Mesenchymal stem cell (in vitro differentiated cells and primary cell): ENCODE results near the gene SPARCL1.
A peak's percentile ranks its signal among the peaks of the same experiment; 100 is the strongest.

Experiments
- DNase-seq: peaks from one replicate; pipeline ENCODE4 v3.0.0-alpha.2; 2013
- H2AFZ ChIP-seq: one replicate; pipeline ENCODE4 v1.6.1; 2013; ENCODE audit warnings: low read depth, mild to moderate bottlenecking, control low read depth, inconsistent platforms, low read length, moderate library complexity
- H2AK5ac ChIP-seq: 2 replicates; pipeline ENCODE4 v1.6.1; 2013; ENCODE audit warnings: low read length, moderate library complexity, mild to moderate bottlenecking, inconsistent platforms; ENCODE audit not compliant: severe bottlenecking
- H2BK120ac ChIP-seq: one replicate; pipeline ENCODE4 v1.6.1; 2013; ENCODE audit warnings: low read depth, mild to moderate bottlenecking, inconsistent platforms, low read length, moderate library complexity
- H2BK12ac ChIP-seq, 2 experiments: one replicate each; pipeline ENCODE4 v1.6.1; 2013; ENCODE audit warnings: inconsistent platforms in 2 of 2, low read length in 2 of 2, mild to moderate bottlenecking in 2 of 2, moderate library complexity in 2 of 2, control low read depth in 1 of 2
- H2BK15ac ChIP-seq: one replicate; pipeline ENCODE4 v1.6.1; 2013; ENCODE audit warnings: mild to moderate bottlenecking, low read depth, inconsistent platforms; ENCODE audit not compliant: poor library complexity, severe bottlenecking
- H2BK5ac ChIP-seq: 2 replicates; pipeline ENCODE4 v1.6.1; 2013; ENCODE audit warnings: low read depth, mild to moderate bottlenecking, low read length, control low read depth, inconsistent platforms; ENCODE audit not compliant: poor library complexity, severe bottlenecking
- H3K14ac ChIP-seq, 2 experiments: one replicate each; pipeline ENCODE4 v1.6.1; 2013; ENCODE audit warnings: inconsistent platforms in 2 of 2, low read length in 2 of 2, control low read depth in 1 of 2, mild to moderate bottlenecking in 1 of 2, moderate library complexity in 1 of 2
- H3K18ac ChIP-seq, 2 experiments: one replicate each; pipeline ENCODE4 v1.6.1; 2013; ENCODE audit warnings: inconsistent platforms in 2 of 2, low read length in 2 of 2, control low read depth in 1 of 2, low read depth in 1 of 2, mild to moderate bottlenecking in 1 of 2
- H3K23ac ChIP-seq, 2 experiments: one replicate each; pipeline ENCODE4 v1.6.1; 2013; ENCODE audit warnings: inconsistent platforms in 2 of 2, low read length in 2 of 2, mild to moderate bottlenecking in 2 of 2, moderate library complexity in 2 of 2, control low read depth in 1 of 2
- H3K27ac ChIP-seq: 2 replicates; pipeline ENCODE4 v1.5.1; 2013; ENCODE audit warnings: mild to moderate bottlenecking, moderate library complexity, low read length, control low read depth, inconsistent platforms; ENCODE audit not compliant: poor library complexity, severe bottlenecking
- H3K27me3 ChIP-seq, 2 experiments: 2 replicates each; pipeline versions ENCODE4 v1.6.1 to v1.7.0; 2013; ENCODE audit warnings: low read length in 2 of 2, mild to moderate bottlenecking in 2 of 2, moderate library complexity in 2 of 2, control low read depth in 1 of 2, inconsistent platforms in 1 of 2; ENCODE audit not compliant: control insufficient read depth in 1 of 2, insufficient read depth in 1 of 2
- H3K36me3 ChIP-seq, 2 experiments: 2 replicates each; pipeline versions ENCODE4 v1.6.1 to v1.7.0; 2013; ENCODE audit warnings: low read length in 2 of 2, control low read depth in 1 of 2, inconsistent platforms in 1 of 2, low read depth in 1 of 2, mild to moderate bottlenecking in 1 of 2; ENCODE audit not compliant: insufficient read depth in 2 of 2, control insufficient read depth in 1 of 2
- H3K4ac ChIP-seq, 2 experiments: one replicate each; pipeline ENCODE4 v1.6.1; 2013; ENCODE audit warnings: inconsistent platforms in 2 of 2, low read length in 2 of 2, mild to moderate bottlenecking in 2 of 2, moderate library complexity in 2 of 2, control low read depth in 1 of 2, low read depth in 1 of 2
- H3K4me1 ChIP-seq: 2 replicates; pipeline ENCODE4 v1.6.1; 2013; ENCODE audit warnings: low read depth, low read length, control low read depth; ENCODE audit not compliant: control insufficient read depth, insufficient read depth
- H3K4me2 ChIP-seq: 2 replicates; pipeline ENCODE4 v1.6.1; 2013; ENCODE audit warnings: low read length, mild to moderate bottlenecking, inconsistent platforms; ENCODE audit not compliant: poor library complexity, severe bottlenecking
- H3K4me3 ChIP-seq, 2 experiments: 2 replicates each; pipeline versions ENCODE4 v1.5.1 to v1.7.0; 2013; ENCODE audit warnings: low read length in 2 of 2, mild to moderate bottlenecking in 2 of 2, control low read depth in 1 of 2, low read depth in 1 of 2; ENCODE audit not compliant: insufficient read depth in 1 of 2
- H3K79me1 ChIP-seq: replicated peaks from 2 replicates; pipeline ENCODE4 v1.6.1; 2013; ENCODE audit warnings: mild to moderate bottlenecking, control low read depth, low read length, inconsistent platforms; ENCODE audit not compliant: poor library complexity, severe bottlenecking
- H3K9ac ChIP-seq: 2 replicates; pipeline ENCODE4 v1.7.0; 2013; ENCODE audit warnings: mild to moderate bottlenecking, low read length, moderate library complexity
- H3K9me3 ChIP-seq: 2 replicates; pipeline ENCODE4 v1.7.0; 2013; ENCODE audit warnings: mild to moderate bottlenecking, low read length; ENCODE audit not compliant: control insufficient read depth
- H4K8ac ChIP-seq: one replicate; pipeline ENCODE4 v1.6.1; 2013; ENCODE audit warnings: inconsistent platforms, mild to moderate bottlenecking, low read length, moderate library complexity
- H4K91ac ChIP-seq: one replicate; pipeline ENCODE4 v1.6.1; 2013; ENCODE audit warnings: mild to moderate bottlenecking, low read length, inconsistent platforms
- WGBS: methylation state at CpG from one replicate; pipeline ENCODE4 v1.1.7; 2013; ENCODE audit warnings: mixed read lengths; 5-methylcytosine and 5-hydroxymethylcytosine counted together

SPARCL1 gene

DNA sequence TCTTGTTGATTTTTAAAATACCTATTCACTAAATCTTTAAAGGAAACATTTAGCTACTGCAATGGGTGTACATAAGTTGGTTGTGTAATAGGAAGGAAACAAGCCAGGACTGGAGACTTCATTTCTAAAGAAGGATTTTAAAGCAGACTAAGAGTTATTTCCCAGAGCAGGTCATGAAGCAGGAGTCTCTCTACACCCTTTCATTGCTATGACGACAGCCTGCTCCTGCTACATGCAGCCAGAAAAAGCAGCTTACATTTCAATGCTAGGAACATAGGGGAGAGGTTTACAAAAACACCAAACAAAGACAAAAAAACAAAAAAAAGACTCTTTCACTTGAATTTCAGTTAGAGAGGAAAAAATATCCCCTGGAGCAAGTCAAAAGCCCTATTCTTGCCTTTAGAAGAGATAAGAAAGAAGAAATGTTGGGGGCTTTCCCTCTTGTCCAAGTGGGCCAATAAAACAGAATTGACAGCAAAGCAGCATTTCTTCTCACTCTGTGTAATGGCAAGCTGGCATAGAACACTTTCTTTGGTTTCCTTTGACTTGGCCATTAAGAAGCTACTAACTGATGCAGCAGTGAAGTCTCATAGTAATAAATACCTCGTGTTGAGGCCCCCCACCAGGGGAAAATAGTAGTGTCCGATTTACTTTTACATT, 3.4 kb downstream of the SPARCL1 start:
- 62% methylated on average over 2 of the region's 3 CpGs for WGBS
- no peak overlapping the region for H3K4me3 ChIP-seq
- no peak overlapping the region for H3K14ac ChIP-seq
- H3K4ac ChIP-seq: no peak overlapping the region
- no peaks in the 10 kb centered on the region for H3K79me1 ChIP-seq
- no peak overlapping the region for H3K18ac ChIP-seq
- no peak overlapping the region for H3K23ac ChIP-seq
- no peaks in the 10 kb centered on the region for H3K36me3 ChIP-seq
- H3K9me3 ChIP-seq: no peaks in the 10 kb centered on the region
- DNase-seq: peak; percentile 30
- no peak overlapping the region for H2BK12ac ChIP-seq
- no peaks in the 10 kb centered on the region for H3K27me3 ChIP-seq
- H2BK120ac ChIP-seq: no peak overlapping the region
- no peak overlapping the region for H3K27ac ChIP-seq
- no peak overlapping the region for H2AFZ ChIP-seq
- H2AK5ac ChIP-seq: no peak overlapping the region
- H4K8ac ChIP-seq: no peak overlapping the region
- no peak overlapping the region for H2BK5ac ChIP-seq
- H3K9ac ChIP-seq: no peak overlapping the region
- no peak overlapping the region for H4K91ac ChIP-seq
- H2BK15ac ChIP-seq: no peak overlapping the region
- no peak overlapping the region for H3K4me2 ChIP-seq
- no peaks in the 10 kb centered on the region for H3K4me1 ChIP-seq

GRCh38 chr4:87524456-87524855, 4.7 kb downstream of the SPARCL1 start:
- no peak overlapping the region for H2AFZ ChIP-seq
- no peak overlapping the region for H4K91ac ChIP-seq
- H3K14ac ChIP-seq: no peak overlapping the region
- no peak overlapping the region for H2AK5ac ChIP-seq
- H3K27me3 ChIP-seq: no peaks in the 10 kb centered on the region
- H3K27ac ChIP-seq: no peak overlapping the region
- no peak overlapping the region for H3K4me3 ChIP-seq
- no peak overlapping the region for H3K4ac ChIP-seq
- no peak overlapping the region for H3K9ac ChIP-seq
- no peak overlapping the region for H3K4me2 ChIP-seq
- 100% methylated on average over 1 of the region's 2 CpGs for WGBS
- H4K8ac ChIP-seq: no peak overlapping the region
- no peak for DNase-seq
- no peak overlapping the region for H3K23ac ChIP-seq
- H3K4me1 ChIP-seq: no peaks in the 10 kb centered on the region
- no peak overlapping the region for H2BK5ac ChIP-seq
- H3K36me3 ChIP-seq: no peaks in the 10 kb centered on the region
- H2BK15ac ChIP-seq: no peak overlapping the region
- no peak overlapping the region for H2BK12ac ChIP-seq
- H3K79me1 ChIP-seq: no peaks in the 10 kb centered on the region
- H3K9me3 ChIP-seq: no peaks in the 10 kb centered on the region
- no peak overlapping the region for H3K18ac ChIP-seq
- no peak overlapping the region for H2BK120ac ChIP-seq

GRCh38 chr4:87523307-87523706, 5.9 kb downstream of the SPARCL1 start:
- H3K4ac ChIP-seq: no peak overlapping the region
- DNase-seq: no peak
- WGBS: 79% methylated on average over 4 of the region's 4 CpGs

GRCh38 chr4:87521757-87522374, 7.3 kb downstream of the SPARCL1 start:
- H3K9me3 ChIP-seq: no peaks in the 10 kb centered on the region
- H2BK15ac ChIP-seq: no peak overlapping the region
- H3K79me1 ChIP-seq: no peaks in the 10 kb centered on the region
- no peak overlapping the region for H3K4me3 ChIP-seq
- no peak overlapping the region for H3K9ac ChIP-seq
- H3K4ac ChIP-seq: no peak overlapping the region
- H4K91ac ChIP-seq: no peak overlapping the region
- H2BK120ac ChIP-seq: no peak overlapping the region
- H3K27me3 ChIP-seq: no peaks in the 10 kb centered on the region
- no peak overlapping the region for H3K14ac ChIP-seq
- H2BK12ac ChIP-seq: no peak overlapping the region
- no peak overlapping the region for H4K8ac ChIP-seq
- WGBS: 24% methylated on average over 2 of the region's 3 CpGs
- no peaks in the 10 kb centered on the region for H3K36me3 ChIP-seq
- no peak overlapping the region for H3K27ac ChIP-seq
- no peak overlapping the region for H3K23ac ChIP-seq
- no peak overlapping the region for H3K18ac ChIP-seq
- DNase-seq: peak; percentile 15
- H2AK5ac ChIP-seq: no peak overlapping the region
- H2BK5ac ChIP-seq: no peak overlapping the region
- no peaks in the 10 kb centered on the region for H3K4me1 ChIP-seq
- H2AFZ ChIP-seq: no peak overlapping the region
- H3K4me2 ChIP-seq: no peak overlapping the region

More at GRCh38 chr4:87523307-87523706, 5.9 kb downstream of the SPARCL1 start:
- Histone ChIP-seq H3K18ac (no peak overlapping the region), H3K4me1 (no peaks in the 10 kb centered on the region), H3K9ac (no peak overlapping the region), H2AK5ac (no peak overlapping the region), H2AFZ (no peak overlapping the region), H4K8ac (no peak overlapping the region), H2BK15ac (no peak overlapping the region), H3K27me3 (no peaks in the 10 kb centered on the region), H2BK12ac (no peak overlapping the region), H2BK120ac (no peak overlapping the region), H3K14ac (no peak overlapping the region), H3K4me3 (no peak overlapping the region), H3K79me1 (no peaks in the 10 kb centered on the region), H4K91ac (no peak overlapping the region), H2BK5ac (no peak overlapping the region), H3K9me3 (no peaks in the 10 kb centered on the region), H3K23ac (no peak overlapping the region), H3K36me3 (no peaks in the 10 kb centered on the region), H3K4me2 (no peak overlapping the region), H3K27ac (no peak overlapping the region)
